ENCODE results near the gene PPARA.

DNA sequence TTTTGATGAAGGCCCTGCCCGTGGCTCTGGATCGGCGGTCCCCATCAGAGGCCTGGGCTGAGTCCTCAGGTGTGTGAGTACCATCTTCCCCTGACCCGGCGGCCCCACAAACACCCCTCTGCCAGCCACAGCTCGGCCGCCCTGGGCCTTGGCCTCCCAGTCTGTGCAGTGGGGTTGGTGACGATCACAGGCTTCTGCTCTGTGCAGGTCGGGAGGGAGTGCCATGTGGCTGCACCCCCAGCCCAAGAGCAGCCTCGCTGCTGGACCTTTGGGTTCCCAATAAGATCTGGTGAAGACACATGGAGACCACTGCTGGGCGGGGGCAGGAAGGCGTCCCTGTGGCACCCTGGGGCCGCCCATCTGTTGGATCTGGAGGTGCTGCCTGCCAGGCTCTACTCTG, 47.1 kb upstream of the PPARA start:
- TF ChIP-seq, protein P1, sequence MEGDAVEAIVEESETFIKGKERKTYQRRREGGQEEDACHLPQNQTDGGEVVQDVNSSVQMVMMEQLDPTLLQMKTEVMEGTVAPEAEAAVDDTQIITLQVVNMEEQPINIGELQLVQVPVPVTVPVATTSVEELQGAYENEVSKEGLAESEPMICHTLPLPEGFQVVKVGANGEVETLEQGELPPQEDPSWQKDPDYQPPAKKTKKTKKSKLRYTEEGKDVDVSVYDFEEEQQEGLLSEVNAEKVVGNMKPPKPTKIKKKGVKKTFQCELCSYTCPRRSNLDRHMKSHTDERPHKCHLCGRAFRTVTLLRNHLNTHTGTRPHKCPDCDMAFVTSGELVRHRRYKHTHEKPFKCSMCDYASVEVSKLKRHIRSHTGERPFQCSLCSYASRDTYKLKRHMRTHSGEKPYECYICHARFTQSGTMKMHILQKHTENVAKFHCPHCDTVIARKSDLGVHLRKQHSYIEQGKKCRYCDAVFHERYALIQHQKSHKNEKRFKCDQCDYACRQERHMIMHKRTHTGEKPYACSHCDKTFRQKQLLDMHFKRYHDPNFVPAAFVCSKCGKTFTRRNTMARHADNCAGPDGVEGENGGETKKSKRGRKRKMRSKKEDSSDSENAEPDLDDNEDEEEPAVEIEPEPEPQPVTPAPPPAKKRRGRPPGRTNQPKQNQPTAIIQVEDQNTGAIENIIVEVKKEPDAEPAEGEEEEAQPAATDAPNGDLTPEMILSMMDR (IDR thresholded peaks at IDR 0.05; ENCODE audit: low read depth, low read length), result no peak
- TF ChIP-seq EZH2phosphoT487 (IDR thresholded peaks at IDR 0.05; ENCODE audit: low read depth), result no peak

Measured in OCI-LY3 (cell line).